WI38 (cell line): ENCODE measurements around the gene ANKRD55.
"Not testable (repeated sequence)": the region's sequence is repeated elsewhere in the genome, so short reads cannot be mapped to it uniquely, and the experiment has no call there.

Experiments
- H3K4me3 ChIP-seq: 2 replicates; pipeline ENCODE4 v1.5.1; 2011; ENCODE audit warnings: low read depth, mild to moderate bottlenecking, control low read depth, low read length
- CTCF ChIP-seq: IDR thresholded peaks from 2 replicates; pipeline ENCODE4 v1.5.1; 2012; ENCODE audit warnings: low read depth, mild to moderate bottlenecking, control low read depth, low read length

Gene ANKRD55

GRCh38 chr5:56155992-56156584 is 77.0 kb downstream of the ANKRD55 start:
- no peak for TF ChIP-seq CTCF
- H3K4me3 ChIP-seq: no peak overlapping the region

GRCh38 chr5:56154732-56155484 is 78.2 kb downstream of the ANKRD55 start:
- H3K4me3 ChIP-seq: no peak overlapping the region
- no peak for TF ChIP-seq CTCF

DNA sequence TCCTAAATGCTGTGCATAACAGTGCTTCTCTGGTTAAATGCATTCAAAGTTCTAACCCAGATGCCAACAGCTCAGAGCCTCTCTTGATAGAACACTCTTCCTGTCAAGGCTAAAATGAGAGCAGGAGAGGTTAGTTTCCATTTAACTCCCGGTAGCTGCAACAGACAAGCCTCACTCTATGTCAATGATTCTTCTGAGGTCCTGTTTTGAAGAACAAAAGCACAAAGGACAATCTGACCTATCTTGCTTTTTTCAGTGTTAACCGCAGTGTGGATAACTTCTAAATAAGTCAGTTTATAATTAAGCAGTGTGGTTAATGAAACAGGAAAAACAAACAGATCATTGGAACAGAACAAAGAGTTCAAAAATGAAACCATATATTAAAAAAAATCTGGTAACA is 80.7 kb downstream of the ANKRD55 start:
- no peak for TF ChIP-seq CTCF
- H3K4me3 ChIP-seq: no peak overlapping the region

- H3K4me3 ChIP-seq: not testable (repeated sequence)
These were observed 82.4 kb downstream of the ANKRD55 start for GRCh38 chr5:56150756-56151155.

DNA sequence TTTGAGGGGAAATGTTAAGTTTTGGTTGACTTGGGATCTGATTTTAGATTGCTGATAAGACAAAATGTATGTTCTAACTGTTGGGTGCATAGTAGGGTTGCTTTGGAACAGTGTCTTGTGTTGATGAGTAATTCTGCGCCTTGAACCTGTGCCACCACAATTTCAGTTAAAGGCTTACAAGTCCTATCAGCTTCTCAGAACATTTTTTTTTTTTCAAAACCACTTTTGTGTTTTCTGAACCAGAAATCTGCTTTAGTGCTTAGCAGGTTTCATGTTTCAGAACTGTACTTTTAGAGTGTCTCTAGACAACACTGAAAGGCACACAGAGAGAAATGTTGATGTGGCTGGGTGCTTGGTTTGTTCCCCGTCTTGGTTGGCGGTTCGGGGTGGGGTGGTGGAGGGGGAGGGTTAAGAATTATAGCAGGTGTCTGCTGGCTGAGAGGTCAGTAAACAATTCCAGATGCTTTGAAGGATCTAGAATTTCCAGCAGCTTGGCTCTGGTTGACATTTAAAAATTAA is 84.6 kb downstream of the ANKRD55 start:
- no peak for TF ChIP-seq CTCF
- no peak overlapping the region for H3K4me3 ChIP-seq

DNA sequence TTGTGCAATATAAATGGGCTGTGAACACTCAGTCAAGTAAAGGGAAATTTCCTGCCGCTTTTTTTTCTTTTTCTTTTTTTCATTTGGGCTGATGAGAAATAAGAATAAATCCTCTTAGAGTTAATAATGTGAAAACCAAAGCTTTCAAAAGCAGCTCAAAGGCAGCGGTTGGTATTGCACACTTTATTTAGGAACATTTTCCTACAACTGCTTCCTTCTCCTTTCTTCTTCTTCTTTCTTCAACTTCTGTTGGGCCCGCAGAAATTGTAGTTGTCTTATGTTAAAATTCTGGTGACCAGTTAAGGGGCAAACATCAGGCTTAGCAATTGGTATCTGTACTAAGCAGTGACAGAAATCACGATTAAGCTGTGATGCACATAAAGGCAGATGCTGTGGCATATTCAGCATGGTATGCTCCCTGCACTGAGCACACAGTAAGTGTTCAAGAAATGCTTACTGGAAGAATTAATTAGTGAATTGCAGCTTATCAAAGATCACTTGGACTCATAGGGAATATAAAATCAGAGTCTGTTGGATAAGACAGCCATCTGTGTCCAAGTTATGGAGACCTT is 85.4 kb downstream of the ANKRD55 start:
- no peak for TF ChIP-seq CTCF
- no peak overlapping the region for H3K4me3 ChIP-seq

- TF ChIP-seq CTCF: no peak
- H3K4me3 ChIP-seq: no peak overlapping the region
These were observed 86.0 kb downstream of the ANKRD55 start for GRCh38 chr5:56147106-56147505.
